GM18873 (cell line): Measurements from ENCODE around the gene SLC9B1.
"Not testable (repeated sequence)": the region's sequence is repeated elsewhere in the genome, so short reads cannot be mapped to it uniquely, and the experiment has no call there.

Experiments
- ATAC-seq: cut with Tn5 transposase; IDR thresholded peaks from one replicate; pipeline ENCODE4 v1.9.1; 2021; ENCODE audit warnings: mild to moderate bottlenecking, moderate library complexity, moderate number of reproducible peaks; ENCODE audit not compliant: unreplicated experiment, low FRiP score

The SLC9B1 gene

DNA sequence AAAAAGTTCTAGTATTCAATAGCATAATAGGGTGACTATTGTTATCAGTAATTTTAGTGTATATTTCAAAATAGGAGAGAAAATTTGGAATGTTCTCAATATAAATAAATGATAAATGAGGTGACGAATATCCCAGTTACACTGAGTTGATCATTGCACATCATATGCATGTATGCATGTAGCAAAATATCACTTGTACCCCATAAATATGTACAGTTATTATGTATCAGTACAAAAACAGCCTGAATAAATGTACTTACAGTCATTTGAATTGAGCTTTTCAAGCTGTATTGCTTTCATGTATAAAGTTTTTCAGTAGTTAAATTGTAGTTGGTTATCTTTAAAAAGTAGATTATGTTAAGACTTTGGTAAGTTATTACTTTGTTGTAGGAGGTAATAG, 138.2 kb downstream of the SLC9B1 start:
- ATAC-seq, result no peak

- no peak for ATAC-seq
These were observed 140.6 kb downstream of the SLC9B1 start for GRCh38 chr4:102878901-102879300.

- ATAC-seq, result not testable (repeated sequence)
These were observed 141.2 kb downstream of the SLC9B1 start for GRCh38 chr4:102878349-102878748.

DNA sequence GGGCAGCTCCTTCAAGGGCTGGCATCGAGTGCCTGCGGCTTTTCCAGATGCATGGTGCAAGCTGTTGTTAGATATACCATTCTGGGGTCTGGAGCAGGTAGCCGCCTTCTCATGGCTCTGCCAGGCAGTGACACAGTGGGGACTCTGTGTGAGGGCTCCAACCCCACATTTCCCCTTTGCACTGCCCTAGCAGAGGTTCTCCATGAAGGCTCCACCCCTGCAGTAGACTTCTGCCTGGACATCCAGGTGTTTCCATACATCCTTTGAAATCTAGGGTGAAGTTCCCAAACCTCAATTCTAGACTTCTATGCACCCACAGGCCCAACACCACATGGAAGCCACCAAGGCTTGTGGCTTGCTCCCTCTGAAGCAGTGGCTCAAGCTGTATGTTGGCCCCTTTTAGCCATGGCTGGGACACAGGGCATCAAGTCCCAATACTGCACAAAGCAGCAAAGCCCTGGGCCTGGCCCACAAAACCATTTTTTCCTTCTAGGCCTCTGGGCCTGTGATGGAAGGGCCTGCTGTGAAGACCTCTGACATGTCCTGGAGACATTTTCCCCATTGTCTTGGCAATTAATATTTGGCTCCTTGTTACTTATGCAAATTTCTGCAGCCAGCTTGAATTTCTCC, 141.9 kb downstream of the SLC9B1 start:
- not testable (repeated sequence) for ATAC-seq

DNA sequence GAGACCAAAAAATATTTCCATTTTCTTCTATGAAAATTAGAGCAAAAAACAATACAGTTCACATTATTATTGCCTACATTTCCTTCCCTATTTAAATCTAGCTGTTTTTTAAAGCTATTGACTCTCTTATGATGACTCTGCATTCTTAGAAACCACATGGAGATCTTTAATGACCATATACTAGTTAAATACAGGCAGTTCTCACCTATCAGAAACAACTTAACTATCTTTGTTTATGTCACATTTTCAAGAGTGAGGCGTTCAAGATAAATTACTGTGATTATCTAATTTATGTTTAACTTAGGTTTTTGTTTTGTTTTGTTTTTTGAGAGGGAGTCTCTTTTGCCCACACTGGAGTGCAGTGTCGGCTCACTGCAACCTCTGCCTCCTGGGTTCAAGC, 147.7 kb downstream of the SLC9B1 start:
- ATAC-seq, result no peak

DNA sequence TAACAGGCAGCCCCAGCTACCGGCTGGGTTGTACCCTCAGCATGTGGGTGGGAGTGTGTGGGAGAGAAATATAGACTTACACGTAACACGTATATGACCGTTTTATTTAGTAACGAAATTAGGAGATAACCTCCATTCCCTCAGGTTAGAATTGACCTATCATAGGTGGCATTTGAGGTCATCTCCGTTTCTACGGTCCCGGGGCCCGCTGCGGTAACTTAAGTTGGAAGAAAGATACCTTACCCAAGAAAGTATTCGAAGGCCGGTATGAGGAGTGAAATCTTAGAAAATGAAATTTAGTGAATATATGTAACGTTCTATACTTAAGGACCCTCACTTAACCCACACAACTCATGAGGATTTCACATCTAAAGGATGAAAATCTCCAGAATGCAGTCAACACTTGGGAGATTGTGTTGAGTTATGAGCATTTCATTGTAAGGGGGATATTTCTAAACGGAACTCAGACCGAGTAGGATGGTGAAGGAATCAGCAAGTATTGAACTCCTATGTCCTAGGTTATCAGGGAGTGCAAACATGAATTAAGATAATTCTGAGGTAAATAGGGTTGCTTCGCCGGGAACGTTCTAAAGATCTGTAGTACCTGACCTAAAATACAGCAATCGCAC, 149.8 kb downstream of the SLC9B1 start:
- ATAC-seq, result peak; percentile 25

GRCh38 chr4:102868781-102869568, 150.5 kb downstream of the SLC9B1 start, which contains the start of gene CISD2:
Gene CISD2 (plus strand): TSS chr4:102868992. CDS start chr4:102869085, 93 bp downstream.
- ATAC-seq, result peak; percentile 80

DNA sequence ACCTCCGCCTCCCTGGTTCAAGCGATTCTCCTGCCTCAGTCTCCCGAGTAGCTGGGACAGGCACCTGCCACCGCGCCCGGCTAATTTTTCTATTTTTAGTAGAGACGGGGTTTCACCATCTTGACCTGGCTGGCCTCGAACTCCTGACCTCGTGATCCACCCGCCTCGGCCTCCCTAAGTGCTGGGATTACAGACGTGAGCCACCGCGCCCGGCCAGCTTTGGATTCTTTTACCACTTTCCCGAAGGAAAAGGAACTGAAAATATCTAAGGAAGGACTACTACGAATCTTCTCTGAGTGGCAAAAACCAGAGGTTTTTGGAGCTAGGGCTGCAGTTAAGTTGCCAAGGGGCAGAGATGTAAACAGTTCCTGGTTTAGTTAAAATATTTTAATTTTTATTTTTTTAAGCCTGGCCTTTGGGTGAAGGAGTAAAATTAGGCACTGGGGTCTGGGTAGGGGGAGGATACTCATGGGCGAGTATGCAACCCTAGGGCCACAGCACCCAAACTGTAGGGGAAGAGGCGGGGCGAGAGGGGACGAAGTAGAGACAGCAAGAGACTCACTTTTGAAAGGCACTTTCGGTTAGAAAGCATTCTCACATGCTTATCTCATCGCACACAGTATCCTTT, 151.2 kb downstream of the SLC9B1 start:
- no peak for ATAC-seq

DNA sequence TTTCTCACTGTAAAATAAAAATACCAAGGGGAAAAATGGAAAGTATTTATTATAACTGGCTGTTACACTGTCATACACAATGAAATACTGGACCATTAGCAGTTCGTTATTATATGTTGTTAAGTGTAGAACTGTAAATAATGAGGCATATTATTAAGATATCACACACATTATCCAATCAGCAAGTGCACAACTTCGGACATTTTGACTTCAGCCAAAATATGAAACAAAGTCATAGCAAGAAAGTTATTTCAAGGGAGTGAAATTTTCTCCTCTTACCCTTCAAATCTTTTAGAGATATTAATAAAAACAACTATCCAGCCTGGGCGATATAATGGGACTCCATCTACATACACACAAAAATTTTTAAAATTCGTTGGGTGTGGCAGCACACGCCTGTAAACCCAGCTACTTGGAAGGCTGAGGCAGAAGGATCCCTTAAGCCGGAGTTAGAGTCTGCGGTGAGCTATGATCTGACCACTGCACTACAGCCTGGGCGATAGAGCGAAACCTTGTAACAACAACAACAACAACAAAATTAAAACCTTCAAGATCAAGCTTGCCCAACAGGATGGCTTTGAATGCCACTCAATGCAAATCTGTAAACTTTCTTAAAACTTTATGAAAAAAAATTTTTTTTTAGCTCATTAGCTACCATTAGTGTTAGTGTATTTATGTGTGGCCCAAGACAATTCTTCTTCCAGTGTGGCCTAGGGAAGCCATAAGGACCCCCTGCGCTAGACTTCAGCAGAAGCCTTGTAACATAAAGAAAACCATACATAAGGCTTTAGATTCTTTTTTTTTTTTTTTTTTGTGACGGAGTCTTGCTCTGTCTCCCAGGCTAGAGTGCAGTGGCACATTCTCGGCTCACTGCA, 152.0 kb downstream of the SLC9B1 start:
- peak; percentile 20 for ATAC-seq

GRCh38 chr4:102865327-102865726, 154.2 kb downstream of the SLC9B1 start:
- not testable (repeated sequence) for ATAC-seq

DNA sequence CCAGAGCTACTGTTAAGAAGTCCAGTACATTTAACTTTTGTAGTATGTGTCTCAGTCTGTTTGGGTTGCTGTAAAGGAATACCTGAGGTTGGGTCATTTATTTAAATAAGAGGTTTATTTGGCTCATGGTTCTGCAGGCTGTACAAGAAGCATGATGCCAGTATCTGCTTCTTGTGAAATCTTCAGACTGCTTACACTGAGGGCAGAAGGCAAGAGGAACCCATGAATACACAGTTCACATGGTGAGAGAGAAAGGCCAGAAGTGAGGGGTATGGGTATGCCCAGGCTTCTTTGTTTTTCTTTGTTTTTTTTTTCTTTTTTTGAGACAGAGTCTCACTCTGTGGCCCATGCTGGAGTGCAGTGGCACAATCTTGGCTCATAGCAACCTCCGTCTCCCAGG, 156.8 kb downstream of the SLC9B1 start:
- ATAC-seq, result no peak

GRCh38 chr4:102862016-102862415, 157.5 kb downstream of the SLC9B1 start:
- ATAC-seq, result no peak

- no peak for ATAC-seq
These were observed 158.7 kb downstream of the SLC9B1 start for GRCh38 chr4:102860611-102861324.

GRCh38 chr4:102858828-102859464, 160.6 kb downstream of the SLC9B1 start:
- ATAC-seq, result no peak
